T-helper 2 cell treated with Interferon-gamma antibody and Interleukin-4, amounts not matched to agents 100 ng/mL and 5 ng/mL, for 36 hours (primary cell): Measurements from ENCODE around the gene IMMP2L. TPM values are rescaled to one million over a fixed set of nuclear protein-coding genes. Genes with fewer than 3 reads are reported as not detected.
"Not testable (repeated sequence)": the region's sequence is repeated elsewhere in the genome, so short reads cannot be mapped to it uniquely, and the experiment has no call there.

ENCODE experiments used
- intact Hi-C: fragments of 100-400 bp; cut with micrococcal nuclease; formaldehyde crosslinking; loops from one replicate; pipeline ENCODE4 v1.15.1; 2023
- total RNA-seq: library from RNA; stranded (reverse); gene quantifications from 2 replicates; pipeline ENCODE4 v1.2.3, GENCODE V29; 2022

The IMMP2L gene
- total RNA-seq, 1 donor from 2014 or later, result 8.0 TPM

DNA sequence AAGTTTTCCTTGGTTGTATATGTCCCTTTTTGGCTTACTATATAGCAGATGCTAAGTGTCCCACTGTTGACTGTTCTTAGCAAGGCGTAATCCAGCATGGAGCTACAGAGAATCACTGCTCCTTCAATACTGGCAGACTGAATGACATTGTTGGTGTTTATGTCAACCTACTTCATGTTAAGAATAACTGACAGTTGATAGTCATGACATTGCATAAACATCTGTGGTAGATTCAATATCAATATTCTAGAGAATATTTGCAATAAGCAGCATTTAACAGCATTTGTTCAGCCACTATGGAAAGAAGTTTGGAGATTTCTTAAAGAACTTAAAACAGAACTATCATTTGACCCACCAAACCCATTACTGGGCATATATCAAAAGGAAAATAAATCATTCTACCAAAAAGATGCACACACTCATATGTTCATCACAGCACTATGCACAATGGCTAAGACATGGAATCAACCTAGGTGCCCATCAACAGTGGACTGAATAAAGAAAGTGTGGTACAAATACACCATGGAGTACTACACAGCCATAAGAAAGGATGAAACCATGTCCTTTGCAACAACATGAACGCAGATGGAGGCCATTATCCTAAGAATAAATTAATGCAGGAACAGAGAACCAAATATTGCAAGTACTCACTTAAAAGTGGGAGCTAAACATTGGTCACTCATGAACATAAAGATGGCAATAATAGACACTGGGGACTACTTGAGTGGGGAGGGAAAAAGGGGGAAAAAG lies 88.7 kb downstream of the IMMP2L start:
- intact Hi-C loops, result no loop called here

DNA sequence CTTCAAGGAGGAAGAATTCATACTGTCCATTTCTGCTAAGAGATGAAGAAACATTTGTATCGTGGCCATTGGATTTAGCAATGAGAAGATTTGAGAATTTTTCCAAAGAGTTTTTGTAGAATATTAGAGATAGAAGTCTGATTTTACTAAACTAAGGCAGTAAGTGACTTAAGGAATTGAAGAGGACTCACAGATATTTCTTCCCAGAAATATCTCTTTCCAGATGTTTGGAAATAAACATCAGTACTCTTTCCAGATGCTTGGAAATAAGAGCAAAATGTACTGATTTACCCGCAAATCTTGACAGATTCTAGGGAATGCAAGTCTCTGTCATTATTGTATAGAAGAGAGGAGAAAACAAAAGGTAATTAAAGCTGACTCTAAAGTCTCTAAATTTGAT lies 91.3 kb downstream of the IMMP2L start:
- intact Hi-C loops, result no loop called here

DNA sequence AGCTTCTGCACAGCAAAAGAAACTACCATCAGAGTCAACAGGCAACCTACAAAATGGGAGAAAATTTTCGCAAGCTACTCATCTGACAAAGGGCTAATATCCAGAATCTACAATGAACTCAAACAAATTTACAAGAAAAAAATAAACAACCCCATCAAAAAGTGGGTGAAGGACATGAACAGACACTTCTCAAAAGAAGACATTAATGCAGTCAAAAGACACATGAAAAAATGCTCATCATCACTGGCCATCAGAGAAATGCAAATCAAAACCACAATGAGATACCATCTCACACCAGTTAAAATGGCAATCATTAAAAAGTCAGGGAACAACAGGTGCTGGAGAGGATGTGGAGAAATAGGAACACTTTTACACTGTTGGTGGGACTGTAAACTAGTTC lies 92.4 kb downstream of the IMMP2L start:
- intact Hi-C loops, result not testable (repeated sequence)

DNA sequence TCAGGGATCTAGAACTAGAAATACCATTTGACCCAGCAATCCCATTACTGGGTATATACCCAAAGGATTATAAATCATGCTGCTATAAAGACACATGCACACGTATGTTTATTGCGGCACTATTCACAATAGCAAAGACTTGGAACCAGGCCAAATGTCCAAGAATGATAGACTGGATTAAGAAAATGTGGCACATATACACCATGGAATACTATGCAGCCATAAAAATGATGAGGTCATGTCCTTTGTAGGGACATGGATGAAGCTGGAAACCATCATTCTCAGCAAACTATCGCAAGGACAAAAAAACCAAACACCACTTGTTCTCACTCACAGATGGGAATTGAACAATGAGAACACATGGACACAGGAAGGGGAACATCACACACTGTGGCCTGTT lies 96.5 kb downstream of the IMMP2L start:
- intact Hi-C loops, result not testable (repeated sequence)

DNA sequence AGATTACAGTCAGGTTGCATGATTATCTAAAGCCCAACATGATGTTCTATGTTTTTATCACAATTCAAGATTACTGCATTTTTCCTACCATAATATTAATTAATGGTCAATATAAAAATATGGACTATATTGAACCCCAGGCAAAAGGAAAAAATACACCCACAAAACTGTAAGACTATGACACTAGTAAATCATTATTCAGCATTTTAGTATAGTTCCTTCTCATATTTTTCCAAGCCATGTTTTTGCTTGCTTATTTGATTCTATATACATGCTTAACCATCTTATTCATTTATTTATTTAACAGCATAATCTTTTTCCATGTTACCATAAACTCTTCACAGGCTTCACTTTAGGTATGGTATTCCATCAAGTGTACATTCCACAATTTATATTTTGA lies 101.6 kb downstream of the IMMP2L start:
- intact Hi-C loops, result no loop called here

DNA sequence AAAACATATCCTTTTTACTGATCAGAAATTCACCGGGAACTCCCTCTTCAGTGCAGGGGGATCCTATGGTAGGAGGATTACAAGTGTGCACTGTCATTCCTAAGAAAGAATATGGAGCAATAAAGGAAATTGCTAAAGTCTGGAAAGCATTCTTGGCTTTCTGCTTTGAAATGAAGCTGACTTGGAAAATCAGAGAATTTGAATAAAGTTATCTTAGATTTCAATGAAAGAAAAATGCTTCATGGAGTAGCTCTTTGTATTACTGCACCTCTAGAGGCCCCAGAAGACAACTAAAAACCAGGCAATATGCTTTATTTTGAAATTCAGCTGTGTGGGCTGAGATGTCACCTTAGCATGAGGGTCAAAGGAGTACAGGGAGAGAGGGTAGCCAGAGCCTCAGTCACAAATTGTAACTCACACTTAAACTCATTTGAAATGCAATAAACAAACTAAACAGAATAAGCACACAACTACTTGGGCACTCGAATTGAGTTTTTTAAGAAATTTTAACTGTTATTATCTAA lies 102.5 kb downstream of the IMMP2L start:
- intact Hi-C loops, result no loop called here

DNA sequence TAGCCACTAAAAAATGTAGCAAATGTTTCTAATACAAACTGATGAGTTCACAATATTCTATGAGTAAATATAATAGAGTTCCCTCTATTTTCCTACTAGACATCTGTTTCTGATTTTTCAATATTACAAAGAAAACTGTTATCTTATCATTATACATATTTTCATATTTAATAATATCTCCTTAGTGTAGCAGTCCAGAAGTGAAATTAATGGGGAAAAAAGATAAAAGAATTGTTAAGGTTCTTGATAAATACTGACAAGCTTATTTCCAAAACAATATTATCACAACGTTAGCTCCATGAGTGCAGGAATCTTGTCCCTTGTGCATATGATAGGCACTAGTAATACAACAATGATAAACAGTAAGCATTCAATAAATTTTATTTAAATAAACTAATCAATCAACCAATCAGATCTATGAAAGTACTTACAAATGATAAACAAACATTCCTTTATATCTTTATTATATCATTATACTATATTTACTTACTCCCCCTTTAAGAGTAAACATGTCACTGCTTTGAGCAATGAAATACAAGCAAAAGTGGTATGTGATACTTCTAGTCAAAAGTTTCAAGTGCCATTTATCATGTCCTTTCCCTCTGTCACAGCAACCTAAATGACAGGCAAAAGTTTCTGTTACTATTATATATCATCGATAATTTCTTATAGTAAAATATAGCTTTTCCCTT lies 103.1 kb downstream of the IMMP2L start:
- intact Hi-C loops, result no loop called here

DNA sequence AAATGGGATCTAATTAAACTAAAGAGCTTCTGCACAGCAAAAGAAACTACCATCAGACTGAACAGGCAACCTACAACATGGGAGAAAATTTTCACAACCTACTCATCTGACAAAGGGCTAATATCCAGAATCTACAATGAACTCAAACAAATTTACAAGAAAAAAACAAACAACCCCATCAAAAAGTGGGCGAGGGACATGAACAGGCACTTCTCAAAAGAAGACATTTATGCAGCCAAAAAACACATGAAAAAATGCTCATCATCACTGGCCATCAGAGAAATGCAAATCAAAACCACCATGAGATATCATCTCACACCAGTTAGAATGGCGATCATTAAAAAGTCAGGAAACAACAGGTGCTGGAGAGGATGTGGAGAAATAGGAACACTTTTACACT lies 111.6 kb downstream of the IMMP2L start:
- intact Hi-C loops, result not testable (repeated sequence)

DNA sequence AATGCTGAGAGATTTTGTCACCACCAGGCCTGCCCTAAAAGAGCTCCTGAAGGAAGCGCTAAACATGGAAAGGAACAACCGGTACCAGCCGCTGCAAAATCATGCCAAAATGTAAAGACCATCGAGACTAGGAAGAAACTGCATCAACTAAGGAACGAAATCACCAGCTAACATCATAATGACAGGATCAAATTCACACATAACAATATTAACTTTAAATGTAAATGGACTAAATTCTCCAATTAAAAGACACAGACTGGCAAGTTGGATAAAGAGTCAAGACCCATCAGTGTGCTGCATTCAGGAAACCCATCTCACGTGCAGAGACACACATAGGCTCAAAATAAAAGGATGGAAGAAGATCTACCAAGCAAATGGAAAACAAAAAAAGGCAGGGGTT lies 114.8 kb downstream of the IMMP2L start:
- intact Hi-C loops, result not testable (repeated sequence)

DNA sequence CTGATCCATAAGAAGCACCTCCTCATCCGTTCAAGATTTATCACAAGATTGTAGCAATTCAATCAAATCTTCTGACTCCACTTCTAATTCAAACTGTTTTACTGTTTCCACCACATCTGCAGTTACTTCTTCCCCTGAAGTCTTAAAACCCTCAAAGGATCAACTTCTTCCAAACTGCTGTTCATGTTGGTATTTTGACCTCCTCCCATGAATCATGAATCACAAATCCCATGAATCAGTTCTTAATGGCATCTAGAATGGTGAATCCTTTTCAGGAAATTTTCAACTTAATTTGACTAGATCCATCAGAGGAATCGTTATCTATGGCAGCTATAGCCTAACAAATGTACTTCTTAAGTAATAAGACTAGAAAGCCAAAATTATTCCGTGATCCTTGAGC lies 122.3 kb downstream of the IMMP2L start:
- intact Hi-C loops, result no loop called here

DNA sequence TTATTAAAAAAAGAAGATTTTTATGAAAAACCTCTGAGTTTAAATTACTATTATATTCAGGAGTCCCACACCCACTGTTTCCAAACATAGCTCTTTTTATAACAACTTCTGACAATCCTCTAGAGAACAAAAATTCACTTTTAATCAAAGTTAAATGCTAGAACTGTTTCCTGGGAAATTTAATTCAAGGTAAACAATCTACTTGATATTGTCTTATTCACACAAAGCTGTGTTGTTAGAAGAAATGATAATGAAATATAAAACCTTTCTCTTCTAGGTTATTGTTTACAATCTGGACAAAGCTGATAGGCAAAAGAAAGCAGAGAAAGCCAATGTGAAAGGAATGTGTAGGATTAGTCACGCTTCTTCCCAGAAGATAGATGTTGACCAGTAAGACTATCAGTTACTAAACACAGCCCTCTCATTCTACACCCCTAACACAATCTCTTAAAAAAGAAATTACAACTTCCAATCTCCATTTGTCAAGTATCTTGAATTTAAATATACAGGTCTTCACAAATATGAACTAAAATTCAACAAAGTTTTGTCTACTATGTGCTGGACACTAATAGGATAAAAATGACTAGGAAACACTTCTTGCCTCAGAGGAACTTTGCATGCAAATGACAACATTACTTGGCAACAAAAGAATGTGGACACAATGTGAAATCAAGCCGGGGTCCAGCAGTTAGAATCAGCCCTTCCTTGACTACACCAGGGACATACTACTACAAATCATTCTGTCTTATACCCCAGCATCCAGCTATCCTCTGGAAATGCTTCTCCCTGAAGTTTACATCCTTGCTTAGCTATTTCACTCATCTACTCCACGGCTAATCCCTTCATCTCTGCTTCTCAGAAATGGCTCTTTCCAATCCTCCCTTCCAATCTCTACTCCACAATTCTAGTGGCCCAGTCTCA lies 123.7 kb downstream of the IMMP2L start:
- intact Hi-C loops, result no loop called here

DNA sequence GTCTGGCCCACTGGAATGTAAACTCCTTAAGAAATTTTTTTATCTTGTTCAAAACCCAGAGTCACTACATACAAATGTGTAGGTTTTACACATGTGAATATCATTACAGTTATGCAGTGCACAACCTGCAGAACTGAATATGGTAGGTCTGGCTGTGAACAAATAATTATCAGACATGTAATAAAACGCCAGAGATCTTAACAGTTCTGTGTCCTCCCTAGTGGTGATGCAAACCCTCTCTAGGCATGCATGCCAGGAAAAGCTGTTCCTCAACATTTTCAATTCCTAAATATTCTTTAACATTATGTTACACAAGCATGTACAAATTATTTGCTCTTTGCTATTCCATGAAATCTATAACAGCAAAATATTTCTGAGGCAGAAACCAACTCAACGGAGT lies 124.6 kb downstream of the IMMP2L start:
- intact Hi-C loops, result no loop called here

DNA sequence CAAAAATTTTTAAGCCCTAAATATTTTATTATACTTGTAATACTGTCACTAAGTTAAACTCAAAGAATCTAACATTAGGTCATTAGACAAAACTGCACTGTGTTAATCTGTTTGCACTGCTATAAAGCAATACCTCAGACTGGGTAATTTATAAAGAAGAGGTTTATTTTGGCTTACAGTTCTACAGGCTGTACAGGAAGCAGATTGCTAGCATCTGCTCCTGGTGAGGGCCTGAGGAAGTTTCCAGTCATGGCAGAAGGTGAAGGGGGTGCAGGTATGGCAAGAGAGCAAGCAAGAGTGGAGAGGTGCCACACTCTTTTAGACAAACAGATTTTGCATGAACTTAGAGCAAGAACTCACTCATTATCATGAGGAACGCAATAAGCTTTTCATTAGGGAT lies 125.7 kb downstream of the IMMP2L start:
- intact Hi-C loops, result no loop called here

DNA sequence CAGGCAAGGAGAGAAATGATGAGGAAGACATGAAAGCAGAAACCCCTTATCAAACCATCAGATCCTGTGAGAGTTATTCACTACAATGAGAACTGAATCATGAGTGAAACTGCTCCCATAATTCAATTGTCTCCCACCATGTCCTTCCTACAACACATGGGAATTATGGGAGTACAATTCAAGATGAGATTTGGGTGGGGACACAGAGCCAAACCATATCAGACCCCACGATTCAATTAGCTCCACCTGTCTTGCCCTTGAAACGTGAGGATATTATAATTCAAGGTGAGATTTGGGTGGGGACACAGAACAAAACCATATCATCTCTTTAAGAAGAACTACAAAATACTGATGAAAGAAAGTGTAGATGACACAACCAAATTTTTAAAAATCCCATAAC lies 128.9 kb downstream of the IMMP2L start:
- intact Hi-C loops, result no loop called here

DNA sequence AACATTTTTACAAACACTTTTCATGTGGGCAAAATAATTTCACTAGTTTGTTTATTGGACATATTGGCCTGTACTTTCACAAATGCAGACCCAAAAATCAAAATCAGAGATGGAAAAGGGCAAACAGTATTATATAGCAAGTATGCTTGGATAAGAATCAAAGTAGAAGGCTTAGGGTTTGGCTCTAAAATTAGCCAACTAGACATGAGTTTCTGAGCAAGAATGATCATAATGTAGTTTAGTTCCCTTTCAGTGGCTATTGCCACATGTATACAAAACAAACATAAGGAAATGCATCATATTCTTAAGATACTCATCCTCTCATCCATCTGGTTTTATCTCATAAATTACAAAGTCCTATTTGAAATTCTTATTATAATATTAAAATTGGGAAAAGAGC lies 132.5 kb downstream of the IMMP2L start:
- intact Hi-C loops, result no loop called here

DNA sequence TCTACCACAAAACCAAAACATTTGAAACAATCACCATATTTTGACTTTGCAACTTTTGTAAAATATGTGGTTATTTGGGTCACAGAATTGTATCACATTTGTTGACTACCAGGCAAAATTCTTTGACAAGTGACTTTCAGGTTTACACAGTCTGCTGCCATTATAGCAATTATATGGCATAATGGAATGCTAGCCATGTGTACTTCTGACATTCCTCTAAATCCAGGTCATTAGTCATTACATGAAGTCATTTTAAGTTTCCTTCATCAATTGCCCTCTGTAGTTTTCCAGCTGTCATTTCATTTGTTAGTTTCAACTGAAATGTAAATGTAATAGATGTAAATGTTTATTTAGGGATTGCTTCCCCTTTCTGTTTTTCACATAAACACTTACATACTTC lies 137.5 kb downstream of the IMMP2L start:
- intact Hi-C loops, result no loop called here

DNA sequence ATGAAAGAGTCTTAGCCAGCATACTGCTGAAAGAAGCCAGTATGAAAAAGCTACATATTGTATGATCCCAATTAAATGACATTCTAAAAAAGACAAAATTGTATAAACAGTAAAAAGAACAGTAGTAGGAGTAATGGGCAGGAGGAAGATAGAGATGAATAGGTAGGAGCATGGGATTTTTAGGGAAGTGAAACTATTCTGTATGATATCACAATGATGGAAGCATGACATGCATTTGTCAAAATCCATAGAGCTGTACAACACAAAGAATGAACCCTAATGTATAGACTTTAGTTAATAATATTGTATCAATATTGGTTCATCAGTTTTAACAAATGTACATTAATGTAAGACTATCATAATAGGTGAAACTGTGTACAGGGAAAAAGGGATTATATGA lies 147.9 kb downstream of the IMMP2L start:
- intact Hi-C loops, result no loop called here

DNA sequence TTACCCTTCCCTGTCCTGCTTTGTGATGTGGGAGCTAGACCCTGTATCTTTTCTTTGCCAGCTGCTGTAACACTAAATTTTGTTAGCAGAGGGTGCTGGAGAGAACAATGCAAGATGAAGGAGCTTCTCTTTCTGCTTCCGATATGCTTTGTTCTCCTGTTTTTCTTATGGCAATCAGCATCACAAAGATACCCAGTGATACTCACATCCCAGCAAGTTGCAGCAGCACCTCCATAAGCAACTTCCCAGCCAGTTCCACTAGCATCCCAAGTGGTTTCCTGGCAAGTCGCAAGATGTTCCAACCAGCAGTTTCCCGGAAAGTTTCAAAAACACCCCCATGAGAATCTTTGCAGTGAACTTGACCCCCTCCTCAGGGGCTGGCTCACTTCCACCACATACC lies 148.6 kb downstream of the IMMP2L start:
- intact Hi-C loops, result no loop called here

DNA sequence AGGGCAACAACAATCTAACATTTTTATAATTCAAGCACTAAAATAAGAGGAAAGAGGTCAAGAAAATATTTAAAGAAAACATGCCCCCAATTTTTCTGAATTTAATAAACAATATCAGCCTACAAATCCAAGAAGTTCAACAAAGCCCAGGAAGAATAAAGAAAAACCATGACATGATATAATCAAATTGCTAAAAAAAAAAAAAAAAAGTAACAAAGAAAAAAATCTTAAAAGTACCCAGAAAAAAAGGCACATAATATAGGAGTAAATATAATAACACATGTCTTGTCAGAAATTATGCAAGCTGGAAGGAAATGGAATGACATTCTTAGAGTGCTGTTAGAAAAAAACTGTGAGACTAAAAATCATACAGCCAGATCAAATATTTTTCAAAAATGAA lies 151.4 kb downstream of the IMMP2L start:
- intact Hi-C loops, result no loop called here

DNA sequence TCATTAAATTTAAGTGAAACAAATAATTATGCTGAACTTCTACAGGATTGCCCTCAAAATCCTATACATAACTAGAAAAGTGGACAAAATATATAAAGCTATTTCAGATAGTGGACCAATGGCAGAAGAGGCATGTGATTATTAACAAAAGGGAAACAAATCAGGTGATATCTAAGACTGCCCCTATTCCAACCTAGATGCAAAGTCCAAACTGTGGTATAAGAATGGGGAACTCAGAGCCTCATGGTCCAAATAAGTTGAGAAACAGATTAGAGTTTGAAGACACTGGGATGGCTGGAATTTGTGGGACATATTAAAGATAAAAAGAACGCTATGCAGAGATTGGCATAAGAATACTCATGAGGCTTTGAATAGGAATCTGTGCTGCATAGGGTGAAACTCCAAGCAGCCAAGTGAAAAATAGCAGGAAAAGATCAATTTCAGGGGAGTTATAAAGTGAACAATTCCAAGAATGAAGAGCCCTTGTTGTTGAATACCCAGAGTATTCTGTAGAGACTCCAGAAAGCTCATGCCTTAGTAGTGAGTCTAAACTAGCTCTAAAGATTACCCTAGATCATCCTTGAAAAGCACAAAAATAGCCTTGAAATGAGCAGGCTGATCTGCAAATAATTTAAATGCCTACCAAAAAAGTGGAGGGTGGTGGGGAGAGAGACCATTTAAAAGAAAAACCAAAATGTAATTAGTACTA lies 152.4 kb downstream of the IMMP2L start:
- intact Hi-C loops, result no loop called here

DNA sequence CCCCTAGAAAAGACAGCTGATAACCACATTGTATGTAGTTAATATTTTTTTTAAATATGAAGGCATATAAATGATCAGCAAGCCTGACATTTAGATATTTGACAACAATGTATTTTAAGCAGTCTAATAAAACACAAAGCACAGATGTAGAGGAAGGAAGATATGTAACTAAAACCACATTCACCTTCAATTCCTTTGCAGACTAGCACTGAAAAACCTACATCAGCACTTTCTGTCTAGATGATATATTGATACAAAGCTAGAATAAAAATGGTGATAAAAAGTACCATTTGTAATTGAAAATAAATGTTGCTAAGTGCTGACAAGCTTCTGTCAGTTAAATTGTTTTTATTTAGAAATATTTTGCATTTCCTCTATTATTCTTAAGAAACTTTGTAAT lies 153.6 kb downstream of the IMMP2L start:
- intact Hi-C loops, result no loop called here
